HepG2 (cell line): ENCODE data around the gene CDKL5. TPM values are rescaled to one million over a fixed set of nuclear protein-coding genes. Genes with fewer than 3 reads are reported as not detected.

Experiments used
- CBX5 ChIP-seq: sonication (generic); formaldehyde crosslinking; IDR thresholded peaks from 2 replicates; pipeline ENCODE4 v1.4.0; 2020; ENCODE audit warnings: missing genetic modification reagents, borderline replicate concordance
- FOXP1 ChIP-seq, 2 experiments: fragments of 450-650 bp in 1 of 2; IDR thresholded peaks; 2 replicates each; pipeline ENCODE4 v1.6.1; 2017 to 2018; ENCODE audit warnings: antibody characterized with exemption in 1 of 2
- IKZF4 ChIP-seq: sonication (generic); formaldehyde crosslinking; IDR thresholded peaks from 2 replicates; pipeline ENCODE4 v1.5.1; 2020; ENCODE audit warnings: borderline replicate concordance, mild to moderate bottlenecking, low read depth, missing genetic modification reagents; ENCODE audit errors: not compliant biosample characterization
- KAT8 ChIP-seq: IDR thresholded peaks from 2 replicates; pipeline ENCODE4 v1.6.1; 2016; ENCODE audit warnings: missing genetic modification reagents, missing compliant biosample characterization
- MEIS1 ChIP-seq: sonication (generic); formaldehyde crosslinking; IDR thresholded peaks from 2 replicates; pipeline ENCODE4 v1.9.0; 2021; ENCODE audit warnings: mild to moderate bottlenecking, missing genetic modification reagents, moderate library complexity, borderline replicate concordance
- NCOA1 ChIP-seq: sonication (generic); formaldehyde crosslinking; IDR thresholded peaks from 2 replicates; pipeline ENCODE4 v1.9.0; 2021; ENCODE audit warnings: missing genetic modification reagents
- NFRKB ChIP-seq: fragments of 450-650 bp; IDR thresholded peaks from 2 replicates; pipeline ENCODE4 v1.6.1; 2017
- PAWR ChIP-seq: sonication (generic); formaldehyde crosslinking; IDR thresholded peaks from 2 replicates; pipeline ENCODE4 v1.4.0; 2020; ENCODE audit warnings: missing genetic modification reagents, mild to moderate bottlenecking, borderline replicate concordance
- PRMT3 ChIP-seq: sonication (generic); formaldehyde crosslinking; IDR thresholded peaks from 2 replicates; pipeline ENCODE4 v1.8.1; 2022; ENCODE audit warnings: low read depth, mild to moderate bottlenecking, moderate library complexity, missing genetic modification reagents, borderline replicate concordance
- SIX1 ChIP-seq: sonication (generic); formaldehyde crosslinking; IDR thresholded peaks from 2 replicates; pipeline ENCODE4 v1.4.0; 2020; ENCODE audit warnings: missing genetic modification reagents, borderline replicate concordance
- SMC3 ChIP-seq: IDR thresholded peaks from 2 replicates; pipeline ENCODE4 v1.6.1; 2011; ENCODE audit warnings: low read length, improper control_type of control experiment
- STAG1 ChIP-seq: sonication (generic); formaldehyde crosslinking; IDR thresholded peaks from 2 replicates; pipeline ENCODE4 v1.4.0; 2020; ENCODE audit warnings: missing genetic modification reagents
- TMF1 ChIP-seq: sonication (generic); formaldehyde crosslinking; IDR thresholded peaks from 2 replicates; pipeline ENCODE4 v1.8.1; 2022; ENCODE audit warnings: low read depth, missing genetic modification reagents
- TP53 ChIP-seq: sonication (generic); formaldehyde crosslinking; conservative IDR thresholded peaks from 2 replicates; pipeline ENCODE4 v1.4.0; 2020; ENCODE audit warnings: missing genetic modification reagents
- ZFP36L2 ChIP-seq: sonication (generic); formaldehyde crosslinking; IDR thresholded peaks from 2 replicates; pipeline ENCODE4 v1.4.0; 2020; ENCODE audit warnings: missing genetic modification reagents
- ZNF207 ChIP-seq: fragments of 450-650 bp; IDR thresholded peaks from 2 replicates; pipeline ENCODE4 v1.6.1; 2016; ENCODE audit warnings: antibody characterized with exemption, borderline replicate concordance
- ZNF44 ChIP-seq: sonication (generic); formaldehyde crosslinking; IDR thresholded peaks from 2 replicates; pipeline ENCODE4 v1.5.1; 2020; ENCODE audit warnings: mild to moderate bottlenecking, missing genetic modification reagents
- ZNF567 ChIP-seq: sonication (generic); formaldehyde crosslinking; IDR thresholded peaks from 2 replicates; pipeline ENCODE4 v1.8.1; 2023; ENCODE audit warnings: mild to moderate bottlenecking, missing genetic modification reagents, borderline replicate concordance
- polyA plus RNA-seq, 8 experiments: library from polyadenylated mRNA; depleted of rRNA in 3 of 8; stranded (reverse) in 7 of 8; unstranded in 1 of 8; fragments of >200 nt; fragmentation: Illumina TruSeq in 4 of 8; extraction: Trizol in 4 of 8; gene quantifications; 2 replicates each; pipeline versions ENCODE4 v1.2.1 to v1.2.3, GENCODE V29; 2011 to 2016; ENCODE audit warnings: low read depth in 4 of 8, missing spikeins in 1 of 8, mixed read lengths in 1 of 8; ENCODE audit not compliant: insufficient read depth in 1 of 8
- total RNA-seq, 5 experiments: library from RNA; depleted of rRNA; stranded (reverse); fragments of >200 nt; fragmentation: Illumina TruSeq; extraction: Trizol; gene quantifications; 2 replicates each; pipeline ENCODE4 v1.2.3, GENCODE V29; 2016; ENCODE audit warnings: low read depth in 1 of 5
- TF ChIP-seq, protein P1 (sequence below): sonication (generic); formaldehyde crosslinking; IDR thresholded peaks from 2 replicates; pipeline ENCODE4 v1.5.0; 2020; ENCODE audit warnings: mild to moderate bottlenecking, missing genetic modification reagents, moderate library complexity
- TF ChIP-seq, protein P2 (sequence below): sonication (generic); formaldehyde crosslinking; IDR thresholded peaks from 2 replicates; pipeline ENCODE4 v1.4.0; 2020; ENCODE audit warnings: mild to moderate bottlenecking, low read depth, missing genetic modification reagents
- TF ChIP-seq, protein P3 (sequence below): sonication (generic); formaldehyde crosslinking; IDR thresholded peaks from 2 replicates; pipeline ENCODE4 v1.4.0; 2020; ENCODE audit warnings: missing genetic modification reagents
- TF ChIP-seq, protein P4 (sequence below): sonication (generic); formaldehyde crosslinking; IDR thresholded peaks from 2 replicates; pipeline ENCODE4 v1.4.0; 2020; ENCODE audit warnings: missing genetic modification reagents, mild to moderate bottlenecking, borderline replicate concordance

The CDKL5 gene
- total and polyA plus RNA-seq, 2 of the 13 experiments (the other 11 are each of a cell fraction or from before 2014, with no cell fraction given) = 2.8 to 7.0 TPM

DNA sequence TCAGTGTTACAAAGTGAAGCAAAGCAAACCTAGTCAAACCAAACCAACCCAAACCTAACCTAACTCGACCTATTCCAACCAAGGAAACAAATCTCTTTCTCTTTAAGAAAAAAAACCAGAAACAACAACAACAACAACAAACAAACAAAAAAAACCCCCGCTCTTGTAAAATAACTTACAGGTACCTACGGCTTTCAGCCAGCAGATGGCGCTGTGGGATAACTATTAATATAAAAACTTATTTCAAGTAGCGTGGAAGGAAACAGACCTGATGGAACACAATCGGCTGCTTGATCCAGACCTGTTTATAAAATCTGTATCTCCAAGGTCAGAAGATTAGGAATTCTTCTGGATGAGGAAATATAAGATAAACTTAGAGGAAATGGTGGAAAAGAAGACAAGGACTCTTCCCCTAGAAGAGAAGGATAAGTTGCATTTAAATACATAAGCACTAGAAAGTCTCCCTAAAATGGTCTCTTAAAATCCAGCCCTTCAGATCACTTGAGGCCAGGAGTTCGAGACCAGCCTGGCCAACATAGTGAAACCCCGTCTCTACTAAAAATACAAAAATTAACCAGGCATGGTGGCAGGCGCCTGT lies 34.4 kb upstream of the CDKL5 start (continued):
- TF ChIP-seq, protein P1, sequence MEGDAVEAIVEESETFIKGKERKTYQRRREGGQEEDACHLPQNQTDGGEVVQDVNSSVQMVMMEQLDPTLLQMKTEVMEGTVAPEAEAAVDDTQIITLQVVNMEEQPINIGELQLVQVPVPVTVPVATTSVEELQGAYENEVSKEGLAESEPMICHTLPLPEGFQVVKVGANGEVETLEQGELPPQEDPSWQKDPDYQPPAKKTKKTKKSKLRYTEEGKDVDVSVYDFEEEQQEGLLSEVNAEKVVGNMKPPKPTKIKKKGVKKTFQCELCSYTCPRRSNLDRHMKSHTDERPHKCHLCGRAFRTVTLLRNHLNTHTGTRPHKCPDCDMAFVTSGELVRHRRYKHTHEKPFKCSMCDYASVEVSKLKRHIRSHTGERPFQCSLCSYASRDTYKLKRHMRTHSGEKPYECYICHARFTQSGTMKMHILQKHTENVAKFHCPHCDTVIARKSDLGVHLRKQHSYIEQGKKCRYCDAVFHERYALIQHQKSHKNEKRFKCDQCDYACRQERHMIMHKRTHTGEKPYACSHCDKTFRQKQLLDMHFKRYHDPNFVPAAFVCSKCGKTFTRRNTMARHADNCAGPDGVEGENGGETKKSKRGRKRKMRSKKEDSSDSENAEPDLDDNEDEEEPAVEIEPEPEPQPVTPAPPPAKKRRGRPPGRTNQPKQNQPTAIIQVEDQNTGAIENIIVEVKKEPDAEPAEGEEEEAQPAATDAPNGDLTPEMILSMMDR (CRISPR knock-in tag) = peak; percentile 56
- TF ChIP-seq FOXP1 (IDR thresholded peaks at IDR 0.05) (peak; percentile 79; the same call in 1 of the 2 replicates), FOXP1 (CRISPR knock-in tag; IDR thresholded peaks at IDR 0.05) (no peak), SIX1 (CRISPR knock-in tag) (no peak), PAWR (CRISPR knock-in tag) (no peak), ZNF567 (CRISPR knock-in tag) (no peak), MEIS1 (no peak), TP53 (CRISPR knock-in tag) (no peak), IKZF4 (CRISPR knock-in tag) (no peak), CBX5 (CRISPR knock-in tag) (no peak), PRMT3 (no peak), SMC3 (peak; percentile 39; the same call in 1 of the 2 replicates), KAT8 (CRISPR knock-in tag) (no peak), ZNF207 (no peak), ZNF44 (CRISPR knock-in tag) (no peak), NCOA1 (no peak), STAG1 (peak; percentile 79), NFRKB (no peak), ZFP36L2 (no peak), TMF1 (CRISPR knock-in tag) (no peak)
- TF ChIP-seq, protein P2, sequence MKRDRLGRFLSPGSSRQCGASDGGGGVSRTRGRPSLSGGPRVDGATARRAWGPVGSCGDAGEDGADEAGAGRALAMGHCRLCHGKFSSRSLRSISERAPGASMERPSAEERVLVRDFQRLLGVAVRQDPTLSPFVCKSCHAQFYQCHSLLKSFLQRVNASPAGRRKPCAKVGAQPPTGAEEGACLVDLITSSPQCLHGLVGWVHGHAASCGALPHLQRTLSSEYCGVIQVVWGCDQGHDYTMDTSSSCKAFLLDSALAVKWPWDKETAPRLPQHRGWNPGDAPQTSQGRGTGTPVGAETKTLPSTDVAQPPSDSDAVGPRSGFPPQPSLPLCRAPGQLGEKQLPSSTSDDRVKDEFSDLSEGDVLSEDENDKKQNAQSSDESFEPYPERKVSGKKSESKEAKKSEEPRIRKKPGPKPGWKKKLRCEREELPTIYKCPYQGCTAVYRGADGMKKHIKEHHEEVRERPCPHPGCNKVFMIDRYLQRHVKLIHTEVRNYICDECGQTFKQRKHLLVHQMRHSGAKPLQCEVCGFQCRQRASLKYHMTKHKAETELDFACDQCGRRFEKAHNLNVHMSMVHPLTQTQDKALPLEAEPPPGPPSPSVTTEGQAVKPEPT (CRISPR knock-in tag) = no peak
- TF ChIP-seq, protein P3, sequence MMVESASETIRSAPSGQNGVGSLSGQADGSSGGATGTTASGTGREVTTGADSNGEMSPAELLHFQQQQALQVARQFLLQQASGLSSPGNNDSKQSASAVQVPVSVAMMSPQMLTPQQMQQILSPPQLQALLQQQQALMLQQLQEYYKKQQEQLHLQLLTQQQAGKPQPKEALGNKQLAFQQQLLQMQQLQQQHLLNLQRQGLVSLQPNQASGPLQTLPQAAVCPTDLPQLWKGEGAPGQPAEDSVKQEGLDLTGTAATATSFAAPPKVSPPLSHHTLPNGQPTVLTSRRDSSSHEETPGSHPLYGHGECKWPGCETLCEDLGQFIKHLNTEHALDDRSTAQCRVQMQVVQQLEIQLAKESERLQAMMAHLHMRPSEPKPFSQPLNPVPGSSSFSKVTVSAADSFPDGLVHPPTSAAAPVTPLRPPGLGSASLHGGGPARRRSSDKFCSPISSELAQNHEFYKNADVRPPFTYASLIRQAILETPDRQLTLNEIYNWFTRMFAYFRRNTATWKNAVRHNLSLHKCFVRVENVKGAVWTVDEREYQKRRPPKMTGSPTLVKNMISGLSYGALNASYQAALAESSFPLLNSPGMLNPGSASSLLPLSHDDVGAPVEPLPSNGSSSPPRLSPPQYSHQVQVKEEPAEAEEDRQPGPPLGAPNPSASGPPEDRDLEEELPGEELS (CRISPR knock-in tag) = 0 out of 2 replicates have a peak, but pooled peaks have one; percentile 19
- TF ChIP-seq, protein P4, sequence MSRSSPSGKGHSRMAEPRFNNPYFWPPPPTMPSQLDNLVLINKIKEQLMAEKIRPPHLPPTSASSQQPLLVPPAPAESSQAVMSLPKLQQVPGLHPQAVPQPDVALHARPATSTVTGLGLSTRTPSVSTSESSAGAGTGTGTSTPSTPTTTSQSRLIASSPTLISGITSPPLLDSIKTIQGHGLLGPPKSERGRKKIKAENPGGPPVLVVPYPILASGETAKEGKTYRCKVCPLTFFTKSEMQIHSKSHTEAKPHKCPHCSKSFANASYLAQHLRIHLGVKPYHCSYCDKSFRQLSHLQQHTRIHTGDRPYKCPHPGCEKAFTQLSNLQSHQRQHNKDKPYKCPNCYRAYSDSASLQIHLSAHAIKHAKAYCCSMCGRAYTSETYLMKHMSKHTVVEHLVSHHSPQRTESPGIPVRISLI (CRISPR knock-in tag) = no peak; the same call in 1 of the 2 replicates
